Adrenal gland (tissue), 5 donors: ENCODE results near the gene PERP.

Source experiments
- CTCF ChIP-seq, 6 experiments: fragments of 450-650 bp in 4 of 6; fragments of 200-600 bp in 2 of 6; sonication (generic) in 1 of 6; IDR thresholded peaks; 1 replicate in 5 of 6; 2 replicates in 1 of 6; pipeline versions ENCODE4 v1.5.1 to v1.8.0; 2016 to 2021; ENCODE audit warnings: antibody characterized with exemption in 6 of 6, mild to moderate bottlenecking in 2 of 6, moderate library complexity in 1 of 6
- POLR2A ChIP-seq, 2 donors: fragments of 450-650 bp; IDR thresholded peaks; one replicate each; pipeline ENCODE4 v1.6.1; 2017; ENCODE audit warnings: antibody characterized with exemption in 2 of 2, mild to moderate bottlenecking in 2 of 2, moderate library complexity in 1 of 2
- donor health status: DM: no; HTN: no; CAD: no.

GRCh38 chr6:138073264-138073663, 34.0 kb downstream of the PERP start:
- no peak for TF ChIP-seq CTCF (IDR thresholded peaks at IDR 0.05)
- no peak for TF ChIP-seq POLR2A (IDR thresholded peaks at IDR 0.05)
